HFFc6 (cell line): ENCODE results near the gene POLR1C. TPM values are rescaled to one million over a fixed set of nuclear protein-coding genes. Genes with fewer than 3 reads are reported as not detected.
"Not testable (repeated sequence)": the region's sequence is repeated elsewhere in the genome, so short reads cannot be mapped to it uniquely, and the experiment has no call there.

Source experiments
- DNase-seq: peaks from one replicate; pipeline ENCODE4 v3.0.0-alpha.2; 2018
- H3K27ac Mint-ChIP-seq: 2 replicates; pipeline ENCODE4 v1.8.0; 2020; ENCODE audit warnings: mild to moderate bottlenecking, mixed read lengths
- H3K27me3 Mint-ChIP-seq: 2 replicates; pipeline ENCODE4 v1.8.0; 2021; ENCODE audit warnings: mild to moderate bottlenecking, moderate library complexity, mixed read lengths; ENCODE audit not compliant: insufficient read depth
- H3K36me3 Mint-ChIP-seq: 2 replicates; pipeline ENCODE4 v1.8.0; 2021; ENCODE audit warnings: low read depth, mixed read lengths
- H3K4me1 Mint-ChIP-seq: 2 replicates; pipeline ENCODE4 v1.8.0; 2020; ENCODE audit warnings: low read depth, mixed read lengths
- H3K4me3 Mint-ChIP-seq: 2 replicates; pipeline ENCODE4 v1.8.0; 2020; ENCODE audit warnings: mild to moderate bottlenecking, moderate library complexity, mixed read lengths
- H3K9me3 Mint-ChIP-seq: 2 replicates; pipeline ENCODE4 v1.8.0; 2020; ENCODE audit warnings: mild to moderate bottlenecking, mixed read lengths
- total RNA-seq, 6 experiments: library from RNA; stranded (reverse); fragmentation: NEBNext Ultra II Directional; extraction: Animal tissue kit (Norgen Biotek cat#: 25700); gene quantifications; 2 replicates in 1 of 6; 3 replicates in 5 of 6; pipeline ENCODE4 v1.2.3, GENCODE V29; 2021
- TF ChIP-seq, protein P1 (sequence below): fragments of 200-600 bp; sonication (generic); IDR thresholded peaks from 2 replicates; pipeline ENCODE4 v1.5.0; 2021; ENCODE audit warnings: antibody characterized with exemption, mild to moderate bottlenecking

The POLR1C gene
- total RNA-seq, 6 experiments from 2014 or later: 43.5 to 66.9 (median 53.8) TPM

DNA sequence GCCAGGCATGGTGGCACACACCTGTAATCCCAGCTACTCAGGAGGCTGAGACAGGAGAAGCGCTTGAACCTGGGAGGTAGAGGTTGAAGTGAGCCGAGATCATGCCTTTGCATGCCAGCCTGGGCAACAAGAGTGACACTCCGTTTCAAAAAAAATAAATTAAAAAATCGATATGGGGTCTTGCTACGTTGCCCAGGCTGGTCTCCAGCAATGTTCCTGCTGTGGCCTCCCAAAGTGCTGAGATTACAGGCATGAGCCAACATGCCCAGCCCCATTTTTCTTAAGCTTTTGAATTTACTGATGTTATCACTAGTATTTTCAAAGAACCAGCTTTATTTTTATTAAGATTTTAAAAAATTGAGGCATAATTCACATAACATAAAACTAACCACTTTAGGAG is 23.6 kb downstream of the POLR1C start:
- TF ChIP-seq, protein P1, sequence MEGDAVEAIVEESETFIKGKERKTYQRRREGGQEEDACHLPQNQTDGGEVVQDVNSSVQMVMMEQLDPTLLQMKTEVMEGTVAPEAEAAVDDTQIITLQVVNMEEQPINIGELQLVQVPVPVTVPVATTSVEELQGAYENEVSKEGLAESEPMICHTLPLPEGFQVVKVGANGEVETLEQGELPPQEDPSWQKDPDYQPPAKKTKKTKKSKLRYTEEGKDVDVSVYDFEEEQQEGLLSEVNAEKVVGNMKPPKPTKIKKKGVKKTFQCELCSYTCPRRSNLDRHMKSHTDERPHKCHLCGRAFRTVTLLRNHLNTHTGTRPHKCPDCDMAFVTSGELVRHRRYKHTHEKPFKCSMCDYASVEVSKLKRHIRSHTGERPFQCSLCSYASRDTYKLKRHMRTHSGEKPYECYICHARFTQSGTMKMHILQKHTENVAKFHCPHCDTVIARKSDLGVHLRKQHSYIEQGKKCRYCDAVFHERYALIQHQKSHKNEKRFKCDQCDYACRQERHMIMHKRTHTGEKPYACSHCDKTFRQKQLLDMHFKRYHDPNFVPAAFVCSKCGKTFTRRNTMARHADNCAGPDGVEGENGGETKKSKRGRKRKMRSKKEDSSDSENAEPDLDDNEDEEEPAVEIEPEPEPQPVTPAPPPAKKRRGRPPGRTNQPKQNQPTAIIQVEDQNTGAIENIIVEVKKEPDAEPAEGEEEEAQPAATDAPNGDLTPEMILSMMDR: no peak
- Mint-ChIP-seq H3K36me3 (peaks cover 30% of the 10 kb centered on the region), H3K4me1 (no peaks in the 10 kb centered on the region), H3K27ac (no peak overlapping the region; the same call in 1 of the 2 replicates), H3K27me3 (no peaks in the 10 kb centered on the region; the same call in 1 of the 2 replicates), H3K9me3 (no peaks in the 10 kb centered on the region), H3K4me3 (no peak overlapping the region)
- DNase-seq: no peak

DNA sequence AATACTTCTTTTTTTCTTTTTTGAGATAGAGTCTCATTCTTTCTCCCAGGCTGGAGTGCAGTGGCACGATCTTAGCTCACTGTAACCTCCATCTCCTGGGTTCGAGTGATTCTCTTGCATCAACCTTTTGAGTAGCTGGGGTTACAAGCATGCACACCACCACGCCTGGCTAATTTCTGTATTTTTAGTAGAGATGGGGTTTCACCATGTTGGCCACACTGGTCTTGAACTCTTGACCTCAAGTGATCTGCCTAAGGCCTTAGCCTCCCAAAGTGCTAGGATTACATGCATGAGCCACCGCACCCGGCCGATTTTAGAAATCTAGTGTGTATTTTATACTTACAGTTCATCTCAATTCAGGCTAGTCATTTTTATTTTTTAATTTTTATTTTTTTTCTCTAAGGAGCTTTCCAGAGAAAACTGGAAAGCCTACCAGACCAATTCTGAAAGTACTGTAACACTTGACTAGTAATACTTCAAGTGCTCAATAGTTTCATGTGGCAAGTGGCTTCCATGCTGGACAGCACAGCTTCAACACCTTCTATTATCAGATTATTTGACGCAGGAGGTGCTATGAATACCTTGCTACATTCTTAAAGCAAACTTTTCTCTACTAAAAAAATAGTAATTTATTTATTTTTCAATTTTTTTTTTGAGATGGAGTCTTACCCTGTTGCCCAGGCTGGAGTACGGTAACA is 25.0 kb downstream of the POLR1C start:
- no peaks in the 10 kb centered on the region for H3K9me3 Mint-ChIP-seq
- DNase-seq: no peak
- H3K36me3 Mint-ChIP-seq: peaks cover 36% of the 10 kb centered on the region
- H3K4me1 Mint-ChIP-seq: no peaks in the 10 kb centered on the region
- no peak overlapping the region for H3K27ac Mint-ChIP-seq
- TF ChIP-seq, protein P1: no peak
- no peak overlapping the region for H3K4me3 Mint-ChIP-seq
- H3K27me3 Mint-ChIP-seq: no peaks in the 10 kb centered on the region; the same call in 1 of the 2 replicates

DNA sequence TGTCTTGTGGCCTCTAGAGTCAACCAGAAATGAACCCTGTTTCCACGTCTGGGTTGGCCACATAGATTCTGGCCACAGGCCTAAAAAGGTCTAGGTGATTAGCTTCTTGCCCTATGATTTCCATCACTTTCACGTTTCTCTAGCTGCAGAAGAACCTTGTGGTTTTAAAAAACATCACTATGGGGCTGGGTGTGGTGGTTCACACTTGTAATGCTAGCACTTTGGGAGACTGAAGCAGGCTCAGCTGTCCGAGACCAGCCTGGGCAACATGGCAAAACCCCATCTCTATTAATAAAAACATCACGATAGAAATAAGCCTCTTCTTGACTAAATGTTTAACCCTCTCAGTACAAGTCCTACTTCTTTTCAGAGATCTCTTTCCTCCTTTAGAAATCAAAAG is 27.6 kb downstream of the POLR1C start:
- Mint-ChIP-seq H3K27me3 (no peaks in the 10 kb centered on the region; the same call in none of the 2 replicates), H3K4me3 (no peak overlapping the region), H3K4me1 (no peaks in the 10 kb centered on the region), H3K9me3 (no peaks in the 10 kb centered on the region), H3K27ac (no peak overlapping the region), H3K36me3 (peaks cover 35% of the 10 kb centered on the region)
- TF ChIP-seq, protein P1: no peak
- DNase-seq: no peak

DNA sequence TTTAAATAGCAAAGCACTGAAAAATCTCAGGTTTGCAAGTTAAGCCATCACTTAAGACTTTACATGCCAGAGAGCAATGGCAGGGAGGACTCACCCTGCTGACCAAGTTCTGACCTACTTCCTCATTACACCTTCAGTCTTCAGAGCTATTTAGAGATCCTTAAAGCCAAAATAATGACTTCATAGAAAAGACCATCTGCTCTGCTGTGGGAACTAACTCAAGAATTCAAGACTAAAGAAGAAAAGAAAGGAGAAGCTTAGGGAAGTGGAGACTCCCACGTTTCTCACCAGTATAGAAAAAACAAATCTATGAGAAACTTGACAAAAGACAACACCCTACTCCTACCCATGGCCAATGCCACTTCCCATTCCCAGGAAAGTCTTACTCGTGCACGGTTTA is 30.3 kb downstream of the POLR1C start:
- DNase-seq: no peak
- Mint-ChIP-seq H3K4me3 (no peak overlapping the region), H3K27ac (no peak overlapping the region), H3K4me1 (no peaks in the 10 kb centered on the region), H3K9me3 (no peaks in the 10 kb centered on the region), H3K27me3 (no peaks in the 10 kb centered on the region; the same call in none of the 2 replicates), H3K36me3 (peaks cover 38% of the 10 kb centered on the region)
- TF ChIP-seq, protein P1: no peak

DNA sequence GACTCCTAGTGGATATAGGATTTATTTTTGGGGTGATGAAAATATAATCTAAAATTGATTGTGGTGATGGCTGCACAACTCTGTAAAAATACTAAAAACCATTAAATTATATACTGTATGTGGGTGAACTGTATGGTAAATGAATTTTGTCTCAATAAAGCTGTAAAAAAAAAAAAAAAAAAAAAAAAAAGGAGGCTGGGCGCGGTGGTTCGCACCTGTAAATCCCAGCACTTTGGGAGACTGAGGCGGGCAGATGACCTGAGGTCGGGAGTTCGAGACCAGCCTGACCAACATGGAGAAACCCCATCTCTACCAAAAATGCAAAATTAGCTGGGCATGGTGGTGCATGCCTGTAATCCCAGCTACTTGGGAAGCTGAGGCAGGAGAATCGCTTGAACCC is 40.7 kb downstream of the POLR1C start:
- not testable (repeated sequence) for H3K27me3 Mint-ChIP-seq, DNase-seq
- peaks cover 39% of the 10 kb centered on the region for H3K36me3 Mint-ChIP-seq

DNA sequence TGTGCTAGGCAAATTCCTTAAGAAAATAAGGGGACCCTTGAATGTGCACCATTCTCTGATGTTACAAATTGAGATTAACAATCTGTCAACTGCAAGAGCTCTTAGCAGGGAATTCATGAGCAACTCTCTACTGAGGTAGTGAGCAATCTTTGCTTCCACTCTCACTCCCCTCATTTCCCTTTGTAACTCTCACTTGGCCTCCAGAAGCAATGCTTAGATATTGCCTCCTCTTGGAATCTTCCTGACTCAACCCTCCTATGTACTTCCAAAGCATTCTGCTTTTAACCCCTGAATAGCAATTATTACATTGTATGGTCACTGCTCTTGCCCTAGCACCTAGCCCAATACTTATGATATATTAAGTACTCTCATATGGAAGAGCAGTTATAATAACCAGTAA is 42.4 kb downstream of the POLR1C start:
- DNase-seq: no peak
- Mint-ChIP-seq H3K36me3 (peaks cover 30% of the 10 kb centered on the region), H3K27me3 (no peaks in the 10 kb centered on the region), H3K4me3 (no peak overlapping the region), H3K27ac (no peak overlapping the region), H3K9me3 (no peaks in the 10 kb centered on the region), H3K4me1 (no peaks in the 10 kb centered on the region)
- TF ChIP-seq, protein P1: no peak

More for the DNA sequence above, 40.7 kb downstream of the POLR1C start:
- H3K4me3 Mint-ChIP-seq, H3K27ac Mint-ChIP-seq, H3K9me3 Mint-ChIP-seq, H3K4me1 Mint-ChIP-seq: not testable (repeated sequence)
